Measurements from ENCODE around the gene ABL1.

The ABL1 gene

DNA sequence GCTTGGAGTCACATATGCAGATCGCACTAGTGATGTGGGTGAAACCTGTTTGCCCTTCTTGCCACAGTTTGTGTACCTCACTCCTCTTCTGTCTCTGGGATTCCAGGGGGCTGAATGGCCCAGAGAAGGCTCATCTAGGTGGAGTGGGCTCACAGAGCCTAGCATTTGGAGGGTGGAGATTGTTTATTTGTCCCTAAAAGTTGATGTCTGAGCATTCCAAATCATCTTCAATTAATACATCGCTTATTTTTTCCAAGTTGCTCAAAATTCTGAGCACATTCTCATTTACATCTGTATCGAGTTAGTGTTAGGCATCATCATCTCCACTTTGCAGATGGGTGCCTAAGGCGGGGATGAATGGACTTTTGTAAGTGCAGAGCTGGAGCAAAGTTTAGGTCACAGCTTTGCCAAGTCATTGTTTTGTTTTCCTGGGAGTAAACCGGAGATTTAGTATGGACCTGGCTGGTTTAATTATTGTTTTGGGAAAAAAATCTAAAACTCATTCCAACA lies 2.0 kb downstream of the ABL1 start:
- H3K9me3 ChIP-seq (ENCODE audit: low read length): no peaks in the 10 kb centered on the region
- H2AFZ ChIP-seq (ENCODE audit: low read length): no peak overlapping the region
- TF ChIP-seq, protein P1, sequence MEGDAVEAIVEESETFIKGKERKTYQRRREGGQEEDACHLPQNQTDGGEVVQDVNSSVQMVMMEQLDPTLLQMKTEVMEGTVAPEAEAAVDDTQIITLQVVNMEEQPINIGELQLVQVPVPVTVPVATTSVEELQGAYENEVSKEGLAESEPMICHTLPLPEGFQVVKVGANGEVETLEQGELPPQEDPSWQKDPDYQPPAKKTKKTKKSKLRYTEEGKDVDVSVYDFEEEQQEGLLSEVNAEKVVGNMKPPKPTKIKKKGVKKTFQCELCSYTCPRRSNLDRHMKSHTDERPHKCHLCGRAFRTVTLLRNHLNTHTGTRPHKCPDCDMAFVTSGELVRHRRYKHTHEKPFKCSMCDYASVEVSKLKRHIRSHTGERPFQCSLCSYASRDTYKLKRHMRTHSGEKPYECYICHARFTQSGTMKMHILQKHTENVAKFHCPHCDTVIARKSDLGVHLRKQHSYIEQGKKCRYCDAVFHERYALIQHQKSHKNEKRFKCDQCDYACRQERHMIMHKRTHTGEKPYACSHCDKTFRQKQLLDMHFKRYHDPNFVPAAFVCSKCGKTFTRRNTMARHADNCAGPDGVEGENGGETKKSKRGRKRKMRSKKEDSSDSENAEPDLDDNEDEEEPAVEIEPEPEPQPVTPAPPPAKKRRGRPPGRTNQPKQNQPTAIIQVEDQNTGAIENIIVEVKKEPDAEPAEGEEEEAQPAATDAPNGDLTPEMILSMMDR (IDR thresholded peaks at IDR 0.05; ENCODE audit: low read length): no peak
- TF ChIP-seq EZH2 (IDR thresholded peaks at IDR 0.05; ENCODE audit: borderline replicate concordance, low read length): no peak
- H3K4me1 ChIP-seq (ENCODE audit: insufficient read depth, low read length, severe bottlenecking): no peaks in the 10 kb centered on the region
- H3K4me3 ChIP-seq (ENCODE audit: low read depth, low read length, poor library complexity, severe bottlenecking): no peak overlapping the region
- H3K27ac ChIP-seq (ENCODE audit: low read depth, low read length, poor library complexity, severe bottlenecking): no peak overlapping the region
- H3K79me2 ChIP-seq (ENCODE audit: insufficient read depth, low read length): no peaks in the 10 kb centered on the region
- H3K9me2 ChIP-seq (ENCODE audit: low read depth, low read length): no peaks in the 10 kb centered on the region
- H3K27me3 ChIP-seq (ENCODE audit: insufficient read depth, low read length): no peaks in the 10 kb centered on the region; the same call in 1 of the 2 replicates
- no peaks in the 10 kb centered on the region for H4K20me1 ChIP-seq (ENCODE audit: insufficient read depth, low read length)
- H3K36me3 ChIP-seq (ENCODE audit: insufficient read depth, low read length): no peaks in the 10 kb centered on the region
- no peak overlapping the region for H3K4me2 ChIP-seq (ENCODE audit: low read length)
- no peak overlapping the region for H3K9ac ChIP-seq (ENCODE audit: low read length)
- H3F3A ChIP-seq (ENCODE audit: insufficient read depth, low read length): no peaks in the 10 kb centered on the region

DNA sequence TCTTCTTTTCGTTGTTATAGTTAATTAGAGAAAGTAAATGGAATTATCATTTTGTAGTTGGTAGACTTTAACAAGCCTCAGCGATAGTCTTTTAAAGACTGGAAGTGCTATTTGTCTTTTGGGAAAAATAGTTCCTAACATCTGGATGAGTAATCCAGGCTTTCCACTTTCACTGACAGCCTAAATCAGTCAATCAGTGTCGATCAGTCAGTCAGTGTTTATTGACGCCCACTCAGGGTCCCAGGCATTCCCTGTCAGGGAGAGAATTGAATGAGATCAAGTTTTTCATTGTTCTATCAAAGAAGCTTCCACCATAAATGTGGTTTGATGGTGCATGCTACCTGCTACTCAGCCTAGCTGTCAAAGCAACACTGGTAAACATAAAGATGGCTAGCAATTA lies 2.6 kb downstream of the ABL1 start:
- no peak overlapping the region for H2AFZ ChIP-seq (ENCODE audit: low read length)
- no peaks in the 10 kb centered on the region for H3K79me2 ChIP-seq (ENCODE audit: insufficient read depth, low read length)
- no peaks in the 10 kb centered on the region for H3K4me1 ChIP-seq (ENCODE audit: insufficient read depth, low read length, severe bottlenecking)
- H3F3A ChIP-seq (ENCODE audit: insufficient read depth, low read length): no peaks in the 10 kb centered on the region
- H3K4me2 ChIP-seq (ENCODE audit: low read length): no peak overlapping the region
- H3K27ac ChIP-seq (ENCODE audit: low read depth, low read length, poor library complexity, severe bottlenecking): no peak overlapping the region
- no peaks in the 10 kb centered on the region for H4K20me1 ChIP-seq (ENCODE audit: insufficient read depth, low read length)
- no peaks in the 10 kb centered on the region for H3K9me2 ChIP-seq (ENCODE audit: low read depth, low read length)
- H3K36me3 ChIP-seq (ENCODE audit: insufficient read depth, low read length): no peaks in the 10 kb centered on the region
- H3K27me3 ChIP-seq (ENCODE audit: insufficient read depth, low read length): no peaks in the 10 kb centered on the region; the same call in 1 of the 2 replicates
- no peaks in the 10 kb centered on the region for H3K9me3 ChIP-seq (ENCODE audit: low read length)
- no peak overlapping the region for H3K4me3 ChIP-seq (ENCODE audit: low read depth, low read length, poor library complexity, severe bottlenecking)
- no peak overlapping the region for H3K9ac ChIP-seq (ENCODE audit: low read length)
- TF ChIP-seq, protein P1 (IDR thresholded peaks at IDR 0.05; ENCODE audit: low read length): no peak
- no peak for TF ChIP-seq EZH2 (IDR thresholded peaks at IDR 0.05; ENCODE audit: borderline replicate concordance, low read length)

DNA sequence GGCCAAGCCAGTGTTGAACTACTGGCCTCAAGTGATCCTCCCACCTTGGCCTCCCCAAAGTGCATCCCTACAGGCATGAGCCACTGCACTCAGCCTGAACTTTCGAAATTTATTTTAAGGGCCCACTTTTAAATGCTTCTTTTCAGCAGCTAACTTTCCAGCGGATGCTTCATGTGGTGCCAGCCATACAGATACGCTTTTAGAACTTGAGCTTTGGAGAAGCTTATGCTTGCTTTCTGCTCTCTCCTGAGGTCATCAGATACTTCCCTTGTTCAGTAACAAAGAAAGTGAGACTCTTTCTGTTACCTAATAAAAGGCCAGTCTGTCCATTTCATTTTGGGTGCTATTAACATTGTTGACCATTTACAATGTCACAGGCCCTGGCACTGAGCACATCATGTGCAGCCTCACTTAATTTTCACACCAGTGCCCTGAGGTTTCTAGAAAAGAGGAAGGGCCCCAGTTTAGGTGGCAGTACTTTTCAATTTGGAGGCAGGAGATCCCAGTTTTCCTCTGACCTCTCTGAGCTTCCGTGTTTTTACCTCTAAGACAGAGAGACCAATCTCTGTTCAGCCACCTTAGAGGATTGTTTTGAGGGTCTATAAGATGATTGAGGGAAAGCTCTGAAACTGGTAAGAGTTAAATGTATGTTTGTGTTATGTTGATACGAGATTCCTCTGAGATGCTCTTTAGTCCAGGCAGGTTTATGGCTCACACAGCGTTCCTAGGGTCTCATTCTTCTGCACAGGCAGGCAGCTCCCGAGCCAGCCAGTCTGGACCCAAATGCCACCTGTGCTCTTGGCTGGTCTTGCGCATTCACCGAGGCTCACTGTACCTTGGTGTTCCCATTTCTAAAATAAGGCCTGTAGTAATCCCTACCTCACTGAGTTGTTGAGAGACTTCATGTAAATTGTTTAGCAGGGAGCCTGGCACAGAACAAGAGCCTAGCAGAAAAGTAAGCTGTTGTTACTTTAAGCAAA lies 4.4 kb downstream of the ABL1 start:
- Histone ChIP-seq H3K9me2 (ENCODE audit: low read depth, low read length) (no peaks in the 10 kb centered on the region), H3K27ac (ENCODE audit: low read depth, low read length, poor library complexity, severe bottlenecking) (no peak overlapping the region), H3K9ac (ENCODE audit: low read length) (no peak overlapping the region), H3K4me1 (ENCODE audit: insufficient read depth, low read length, severe bottlenecking) (no peaks in the 10 kb centered on the region), H3F3A (ENCODE audit: insufficient read depth, low read length) (no peaks in the 10 kb centered on the region), H3K27me3 (ENCODE audit: insufficient read depth, low read length) (no peaks in the 10 kb centered on the region; the same call in 1 of the 2 replicates), H3K4me2 (ENCODE audit: low read length) (no peak overlapping the region), H3K36me3 (ENCODE audit: insufficient read depth, low read length) (no peaks in the 10 kb centered on the region), H3K4me3 (ENCODE audit: low read depth, low read length, poor library complexity, severe bottlenecking) (no peak overlapping the region), H2AFZ (ENCODE audit: low read length) (no peak overlapping the region), H3K9me3 (ENCODE audit: low read length) (no peaks in the 10 kb centered on the region), H4K20me1 (ENCODE audit: insufficient read depth, low read length) (no peaks in the 10 kb centered on the region), H3K79me2 (ENCODE audit: insufficient read depth, low read length) (no peaks in the 10 kb centered on the region)
- TF ChIP-seq, protein P1 (IDR thresholded peaks at IDR 0.05; ENCODE audit: low read length): no peak
- no peak for TF ChIP-seq EZH2 (IDR thresholded peaks at IDR 0.05; ENCODE audit: borderline replicate concordance, low read length)

All from OCI-LY1 (cell line).